ENCODE results near the gene NRG3.
"Not testable (repeated sequence)": the region's sequence is repeated elsewhere in the genome, so short reads cannot be mapped to it uniquely, and the experiment has no call there.

The NRG3 gene

GRCh38 chr10:82949816-82950575 lies 1075.0 kb downstream of the NRG3 start:
- no peak for DNase-seq

DNA sequence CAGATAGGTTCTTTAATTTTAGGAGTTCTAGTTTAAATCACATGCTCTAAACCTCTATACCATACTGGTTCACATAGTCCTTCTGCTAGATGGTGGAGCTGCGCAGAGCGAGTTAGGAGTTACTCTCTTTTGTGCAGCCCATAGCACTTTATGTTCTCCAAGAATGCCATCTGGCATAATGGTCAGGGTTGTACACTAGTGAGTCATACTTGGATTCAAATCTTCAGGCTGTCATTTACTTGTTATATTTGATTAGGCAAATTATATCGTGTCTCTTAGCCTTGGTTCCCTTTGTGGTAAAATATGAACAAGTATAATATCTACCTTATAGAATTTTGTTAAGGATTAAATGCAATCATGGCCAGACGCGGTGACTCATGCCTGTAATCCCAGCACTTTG lies 1078.3 kb downstream of the NRG3 start:
- no peak for DNase-seq

- no peak for DNase-seq
These were observed 1078.9 kb downstream of the NRG3 start for GRCh38 chr10:82953909-82954308.

GRCh38 chr10:82960421-82961060 lies 1085.5 kb downstream of the NRG3 start:
- DNase-seq = not testable (repeated sequence)

DNA sequence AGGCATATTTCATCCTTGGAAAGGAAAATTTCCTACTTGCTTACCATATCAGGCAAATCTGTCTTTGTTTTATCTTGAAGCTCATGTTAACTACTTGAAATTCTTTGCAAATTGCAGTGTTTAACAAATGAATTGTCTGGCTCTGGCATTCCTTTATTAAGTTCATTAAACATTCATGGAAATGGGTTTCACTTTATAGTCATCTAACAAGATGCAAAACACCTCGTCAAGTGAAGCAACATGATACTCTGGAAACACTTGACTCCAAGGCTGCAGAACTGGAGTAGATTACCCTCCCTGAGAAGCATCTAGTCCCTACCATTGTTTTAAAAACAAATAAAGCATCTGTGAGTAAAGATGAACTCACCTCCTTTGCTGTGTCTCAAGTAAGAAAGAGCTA lies 1086.9 kb downstream of the NRG3 start:
- peak; percentile 34 for DNase-seq

DNA sequence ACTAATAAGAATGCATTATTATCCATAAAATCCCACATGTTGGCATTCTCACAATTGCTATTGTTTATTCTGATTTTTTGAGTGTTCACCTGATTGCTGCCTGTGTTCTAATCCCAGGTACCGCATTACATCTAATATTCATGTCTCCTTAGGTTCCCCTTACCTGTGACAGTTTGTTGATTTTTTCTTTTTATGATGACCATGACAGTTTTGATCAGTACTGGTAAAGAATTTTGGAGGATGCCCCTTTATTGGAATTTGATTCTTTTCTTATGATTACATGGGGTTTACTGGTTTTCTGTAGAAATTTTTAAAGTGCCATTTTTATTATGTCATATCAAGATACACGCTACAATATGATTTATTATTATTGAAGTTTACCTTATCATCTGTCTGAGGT lies 1091.1 kb downstream of the NRG3 start:
- no peak for DNase-seq

DNA sequence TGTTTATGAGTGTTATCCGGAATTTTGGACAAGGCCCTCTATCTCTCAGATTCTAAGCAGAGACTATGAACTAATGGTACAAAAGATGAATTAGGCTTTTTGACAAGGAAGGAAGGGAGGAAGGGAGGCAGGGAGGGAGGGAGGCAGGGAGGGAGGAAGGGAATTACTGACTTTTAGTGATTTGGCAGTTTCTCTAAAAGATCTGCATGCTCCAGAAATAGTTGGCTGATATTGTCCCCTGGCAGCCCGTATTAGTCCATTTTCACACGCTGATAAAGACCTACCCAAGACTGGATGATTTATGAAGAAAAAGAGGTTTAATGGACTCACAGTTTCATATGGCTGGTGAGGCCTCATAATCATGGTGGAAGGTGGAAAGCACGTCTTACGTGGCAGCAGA lies 1093.5 kb downstream of the NRG3 start:
- no peak for DNase-seq

DNA sequence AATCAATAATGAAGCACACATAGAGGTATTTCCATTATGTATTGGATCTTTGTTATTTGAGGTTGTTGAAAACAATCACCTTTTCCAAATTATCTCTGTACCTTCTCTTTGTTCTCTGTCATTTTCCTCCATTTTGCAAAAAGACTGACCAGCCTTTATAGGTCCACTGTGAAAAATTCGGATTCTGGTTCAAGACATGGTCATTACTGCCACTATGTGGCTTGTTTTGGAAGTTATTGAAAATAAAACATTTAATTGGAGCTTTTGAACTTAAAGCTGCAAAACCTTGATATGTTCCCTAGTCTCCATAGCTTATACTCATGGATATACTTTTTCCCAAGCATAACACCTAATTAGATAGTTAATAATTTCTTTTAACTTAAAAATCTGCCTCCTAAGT lies 1094.4 kb downstream of the NRG3 start:
- peak; percentile 5 for DNase-seq

DNA sequence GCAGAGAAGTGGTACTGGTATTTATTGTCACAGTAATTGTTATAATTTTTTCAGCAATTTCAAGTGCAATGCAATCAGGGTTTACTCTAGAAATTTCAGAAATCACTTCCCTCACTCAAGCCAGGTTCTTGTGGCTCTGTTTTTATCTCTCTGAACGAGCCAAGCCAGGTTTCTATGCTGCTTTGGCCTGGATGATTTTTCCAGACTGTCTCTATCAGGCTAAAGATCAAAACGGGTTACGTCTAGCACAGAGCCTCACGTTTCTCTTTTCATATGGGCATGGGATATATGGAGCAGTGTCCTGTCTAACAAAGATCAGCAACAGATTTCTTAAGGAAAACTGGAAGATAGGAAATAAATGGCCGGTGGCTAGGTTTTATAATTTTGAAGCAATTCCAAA lies 1105.3 kb downstream of the NRG3 start:
- no peak for DNase-seq

- no peak for DNase-seq
These were observed 1106.2 kb downstream of the NRG3 start for GRCh38 chr10:82981137-82981723.

DNA sequence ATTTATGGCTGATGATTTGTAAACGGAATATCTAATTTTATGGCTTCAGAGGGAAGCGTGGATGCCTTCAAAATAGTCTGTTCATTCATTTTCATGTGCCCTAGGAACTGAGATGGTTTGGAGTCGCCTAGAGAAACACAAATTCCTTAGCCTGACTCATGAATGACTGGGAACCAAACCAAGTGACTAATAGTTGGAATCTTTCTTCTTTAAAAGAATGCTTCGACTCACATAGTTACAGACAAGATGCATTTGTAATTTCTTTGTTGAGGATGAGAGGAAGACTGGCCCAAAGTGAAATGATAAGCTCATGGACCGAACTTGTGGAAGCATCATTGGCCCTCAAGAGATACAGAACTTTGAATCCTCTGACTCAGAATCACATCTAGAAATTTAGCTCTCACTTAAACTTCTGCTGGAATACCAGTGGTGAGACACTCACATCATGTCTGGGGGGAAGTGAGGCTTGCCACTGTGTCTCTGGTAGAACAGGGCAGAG lies 1107.2 kb downstream of the NRG3 start:
- no peak for DNase-seq

GRCh38 chr10:82986216-82986615 lies 1111.2 kb downstream of the NRG3 start:
- no peak for DNase-seq

- not testable (repeated sequence) for DNase-seq
These were observed 1131.5 kb downstream of the NRG3 start for GRCh38 chr10:83006479-83006878.

DNA sequence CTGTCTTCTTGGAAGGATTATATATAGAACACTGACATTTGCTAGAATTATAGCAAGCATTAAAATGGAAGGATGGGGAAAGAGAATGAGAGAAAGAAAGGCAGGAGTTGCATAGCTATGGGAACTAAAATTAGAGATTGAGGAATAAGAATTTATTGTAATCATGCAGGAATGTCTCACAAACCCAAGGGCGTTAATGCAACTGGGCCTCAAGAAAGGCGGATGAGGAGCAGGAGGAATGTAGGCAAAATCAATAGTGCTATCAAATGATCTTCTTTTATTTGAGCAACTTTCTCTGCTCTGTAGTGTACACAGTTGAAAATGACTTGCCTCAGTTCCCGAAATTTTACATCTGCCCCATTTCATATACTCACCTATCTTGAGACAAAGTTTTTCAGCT lies 1132.5 kb downstream of the NRG3 start:
- DNase-seq = no peak

- no peak for DNase-seq
These were observed 1137.9 kb downstream of the NRG3 start for GRCh38 chr10:83012866-83013265.

DNA sequence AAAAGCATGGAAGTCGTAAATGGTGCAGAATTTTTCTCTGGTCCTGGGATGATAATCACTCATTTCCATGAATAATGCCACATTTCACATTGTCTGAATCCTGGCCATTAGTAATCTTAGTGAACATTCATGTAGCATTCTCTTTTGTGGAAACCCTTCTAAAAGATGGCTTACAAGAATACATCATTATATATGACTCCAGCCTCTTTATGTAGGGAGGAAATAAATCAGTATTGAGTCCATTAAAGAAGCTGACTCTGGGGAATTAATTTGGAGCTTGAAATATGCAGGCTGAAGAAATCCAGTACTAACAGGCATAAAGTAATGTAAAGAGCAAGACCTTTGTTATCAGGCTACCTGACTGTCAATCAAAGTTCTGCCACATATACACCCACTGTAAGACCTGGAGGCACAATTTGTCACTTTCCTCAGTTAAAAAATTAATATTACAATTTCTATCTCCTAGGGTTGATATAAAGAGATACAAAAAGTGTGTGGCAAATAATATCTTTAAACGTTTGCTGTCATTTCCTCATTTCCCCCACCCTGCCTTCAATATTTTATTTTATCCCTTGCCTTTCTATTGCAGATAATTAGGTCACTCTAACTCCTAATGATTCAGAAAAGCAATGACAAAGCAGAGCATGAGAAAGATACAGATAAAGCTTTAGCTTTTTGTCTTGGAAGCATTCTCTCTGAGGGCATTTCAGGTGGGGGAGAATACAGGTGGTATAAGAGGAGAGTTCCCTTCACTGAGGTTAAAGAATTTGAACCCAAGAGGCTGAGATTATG lies 1142.3 kb downstream of the NRG3 start:
- DNase-seq = no peak

- DNase-seq = no peak
These were observed 1148.7 kb downstream of the NRG3 start for GRCh38 chr10:83023662-83024061.
